SK-N-SH treated with all-trans-retinoic acid at 6 μM for 48 hours (cell line): ENCODE measurements around the gene SEL1L3.

ENCODE experiments used
- ARNTL ChIP-seq: fragments of 450-650 bp; formaldehyde crosslinking; IDR thresholded peaks from 2 replicates; pipeline ENCODE4 v1.5.0; 2020; ENCODE audit warnings: low read depth, mild to moderate bottlenecking, moderate library complexity, borderline replicate concordance
- RARB ChIP-seq: fragments of 250-450 bp; sonication (Bioruptor Pico); IDR thresholded peaks from 2 replicates; pipeline ENCODE4 v1.8.0; 2021; ENCODE audit warnings: mild to moderate bottlenecking, moderate library complexity
- SNAI2 ChIP-seq: fragments of 250-450 bp; sonication (Bioruptor Pico); IDR thresholded peaks from 2 replicates; pipeline ENCODE4 v1.5.0; 2020; ENCODE audit warnings: mild to moderate bottlenecking, moderate library complexity
- TOX ChIP-seq: fragments of 250-450 bp; sonication (Bioruptor Pico); IDR thresholded peaks from 2 replicates; pipeline ENCODE4 v1.8.0; 2021; ENCODE audit warnings: mild to moderate bottlenecking, moderate library complexity, borderline replicate concordance
- ZNF8 ChIP-seq: fragments of 450-650 bp; formaldehyde crosslinking; IDR thresholded peaks from 2 replicates; pipeline ENCODE4 v1.5.0; 2020; ENCODE audit warnings: mild to moderate bottlenecking, moderate library complexity

DNA sequence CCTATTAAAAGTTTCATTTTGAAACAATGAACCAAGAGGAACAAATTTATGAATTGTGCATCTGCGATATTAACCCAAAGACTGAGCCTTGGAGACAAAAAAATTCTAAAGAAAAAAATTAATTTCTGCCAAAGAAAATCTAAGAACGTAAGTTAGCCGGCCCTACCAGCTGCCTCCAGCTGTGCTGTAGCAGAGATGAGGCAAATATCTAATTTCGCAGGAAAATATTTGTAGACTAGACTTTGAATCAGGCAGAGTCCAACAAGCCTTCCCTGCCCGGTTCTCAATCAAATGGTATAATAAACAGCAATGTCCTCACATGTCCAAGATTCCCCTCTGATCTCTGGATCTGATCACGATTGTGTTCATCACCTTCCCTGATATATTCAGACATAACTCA lies 30.0 kb upstream of the SEL1L3 start:
- TF ChIP-seq ZNF8 (CRISPR knock-in tag) (no peak), ARNTL (no peak), TOX (no peak), SNAI2 (CRISPR knock-in tag) (no peak), RARB (CRISPR knock-in tag) (no peak)
